Common myeloid progenitor, CD34-positive (primary cell): ENCODE measurements around the gene FOXP1.

ENCODE experiments used
- CTCF ChIA-PET: fragments of 350-600 bp; sonication (Branson Sonifier 250); formaldehyde crosslinking; loops from one replicate; lab custom pipeline; 2021; ENCODE audit warnings: antibody characterized with exemption; lab: Charles Lee
- POLR2A ChIA-PET: fragments of 350-600 bp; sonication (Branson Sonifier 250); formaldehyde crosslinking; loops from one replicate; lab custom pipeline; 2021; ENCODE audit warnings: antibody characterized with exemption; lab: Charles Lee
- DNase-seq, 3 donors: peaks; one replicate each; pipeline versions ENCODE4 v3.0.0 to v3.0.0-alpha.2; 2013
- H3K27ac ChIP-seq, 2 experiments: 1 replicate in 1 of 2; 2 replicates in 1 of 2; pipeline ENCODE4 v1.7.0; 2013; ENCODE audit warnings: inconsistent platforms in 2 of 2, low read length in 2 of 2, mild to moderate bottlenecking in 2 of 2, low read depth in 1 of 2, moderate library complexity in 1 of 2; ENCODE audit not compliant: severe bottlenecking in 2 of 2, insufficient read depth in 1 of 2, poor library complexity in 1 of 2
- H3K27me3 ChIP-seq, 5 experiments: replicated peaks in 2 of 5; 1 replicate in 3 of 5; 2 replicates in 2 of 5; pipeline versions ENCODE4 v1.6.1 to v1.7.0; 2013; ENCODE audit warnings: low read length in 4 of 5, mild to moderate bottlenecking in 2 of 5, moderate library complexity in 2 of 5, inconsistent platforms in 1 of 5; ENCODE audit not compliant: insufficient read depth in 5 of 5, control insufficient read depth in 4 of 5
- H3K36me3 ChIP-seq, 4 experiments: 1 replicate in 2 of 4; 2 replicates in 2 of 4; pipeline versions ENCODE4 v1.6.1 to v1.7.0; 2013; ENCODE audit warnings: low read length in 3 of 4, control low read depth in 1 of 4, mild to moderate bottlenecking in 1 of 4; ENCODE audit not compliant: control insufficient read depth in 4 of 4, insufficient read depth in 4 of 4
- H3K4me1 ChIP-seq, 4 experiments: 1 replicate in 3 of 4; 2 replicates in 1 of 4; pipeline versions ENCODE4 v1.6.1 to v1.7.1; 2013; ENCODE audit warnings: low read length in 3 of 4, mild to moderate bottlenecking in 3 of 4, control low read depth in 1 of 4, inconsistent platforms in 1 of 4, moderate library complexity in 1 of 4; ENCODE audit not compliant: control insufficient read depth in 4 of 4, insufficient read depth in 4 of 4; ENCODE audit errors: control extremely low read depth in 1 of 4
- H3K4me3 ChIP-seq, 7 experiments: 1 replicate in 4 of 7; 2 replicates in 3 of 7; pipeline versions ENCODE4 v1.5.1 to v1.7.0; 2013; ENCODE audit warnings: mild to moderate bottlenecking in 7 of 7, low read length in 6 of 7, moderate library complexity in 6 of 7, inconsistent platforms in 2 of 7, low read depth in 2 of 7, control low read depth in 1 of 7; ENCODE audit not compliant: insufficient read depth in 4 of 7, control insufficient read depth in 1 of 7; ENCODE audit errors: extremely low read depth in 1 of 7
- H3K9me3 ChIP-seq, 5 experiments: 1 replicate in 4 of 5; 2 replicates in 1 of 5; pipeline versions ENCODE4 v1.6.1 to v1.7.1; 2013; ENCODE audit warnings: low read length in 4 of 5, mild to moderate bottlenecking in 2 of 5, inconsistent platforms in 1 of 5, low read depth in 1 of 5, moderate library complexity in 1 of 5; ENCODE audit not compliant: control insufficient read depth in 4 of 5, insufficient read depth in 2 of 5; ENCODE audit errors: control extremely low read depth in 1 of 5
- WGBS: methylation state at CpG from one replicate; pipeline ENCODE4 v1.1.5; 2013; ENCODE audit not compliant: insufficient coverage; 5-methylcytosine and 5-hydroxymethylcytosine counted together

The FOXP1 gene

DNA sequence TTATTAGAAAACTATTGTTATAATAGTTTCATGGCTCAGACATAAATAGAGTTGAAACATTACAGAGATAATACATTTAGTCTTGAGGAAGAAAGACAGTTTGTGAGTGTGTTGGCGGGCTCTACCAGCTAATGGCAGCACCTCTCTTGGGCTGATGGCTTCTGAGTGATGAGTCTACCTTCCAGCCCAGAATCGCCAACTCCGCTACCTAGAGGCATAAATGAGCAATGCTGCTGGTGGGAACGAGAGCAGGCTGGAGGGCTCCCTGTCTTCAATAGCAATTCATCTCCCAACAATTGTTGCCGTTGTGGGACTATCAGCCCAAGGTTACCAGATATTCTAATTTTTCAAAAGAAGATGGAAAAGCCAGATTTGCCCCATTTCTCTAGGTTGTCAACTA, 388.7 kb downstream of the FOXP1 start:
- no peaks in the 10 kb centered on the region for H3K4me1 ChIP-seq
- no peaks in the 10 kb centered on the region for H3K27me3 ChIP-seq
- ChIA-PET CTCF (no interaction called here), POLR2A (no interaction called here)
- H3K9me3 ChIP-seq, result no peaks in the 10 kb centered on the region
- peaks cover 5 to 24% (median 17%) of the 10 kb centered on the region in 4 experiments for H3K36me3 ChIP-seq
- WGBS, result 100% methylated on average over 4 of the region's 5 CpGs
- no peak for DNase-seq
- H3K27ac ChIP-seq, result no peak overlapping the region
- H3K4me3 ChIP-seq, result no peak overlapping the region

- no peak for DNase-seq
- ChIA-PET CTCF (interaction anchor here (1.7 kb wide), 1 partner anchor 9 kb away, joined by 4 read pairs; no protein-coding TSS in a partner anchor), POLR2A (interaction anchor here (0.6 kb wide), 1 partner anchor 12 kb away, joined by 3 read pairs; no protein-coding TSS in a partner anchor)
- Histone ChIP-seq H3K27ac (no peak overlapping the region), H3K27me3 (no peaks in the 10 kb centered on the region), H3K4me1 (no peaks in the 10 kb centered on the region), H3K4me3 (no peak overlapping the region), H3K36me3 (peaks cover 8 to 13% (median 11%) of the 10 kb centered on the region in 4 experiments), H3K9me3 (no peaks in the 10 kb centered on the region)
- WGBS, result 93% methylated on average over 3 of the region's 4 CpGs
Measured at GRCh38 chr3:71191031-71191482, 392.5 kb downstream of the FOXP1 start.

GRCh38 chr3:71189480-71189879, 394.0 kb downstream of the FOXP1 start:
- no peak for DNase-seq
- no peaks in the 10 kb centered on the region for H3K9me3 ChIP-seq
- CTCF ChIA-PET, result interaction anchor here (1.4 to 1.7 kb wide), 2 partner anchors 17 to 32 kb away, joined by 3 read pairs; no protein-coding TSS in a partner anchor
- POLR2A ChIA-PET, result no interaction called here
- WGBS, result 100% methylated on average over 1 of the region's 1 CpG
- no peaks in the 10 kb centered on the region for H3K27me3 ChIP-seq
- H3K27ac ChIP-seq, result no peak overlapping the region
- no peaks in the 10 kb centered on the region for H3K4me1 ChIP-seq
- H3K4me3 ChIP-seq, result no peak overlapping the region
- peaks cover 5 to 10% (median 5%) of the 10 kb centered on the region in 4 experiments for H3K36me3 ChIP-seq

GRCh38 chr3:71187715-71188114, 395.8 kb downstream of the FOXP1 start:
- POLR2A ChIA-PET, result no interaction called here
- no peaks in the 10 kb centered on the region for H3K9me3 ChIP-seq
- no peak overlapping the region for H3K4me3 ChIP-seq
- H3K4me1 ChIP-seq, result no peaks in the 10 kb centered on the region
- no peak overlapping the region for H3K27ac ChIP-seq
- CTCF ChIA-PET, result interaction anchor here (1.0 kb wide), 1 partner anchor 72 kb away, joined by 3 read pairs; no protein-coding TSS in a partner anchor
- no CpG with 5 or more reads among the region's 1 CpG for WGBS
- peaks cover 5 to 10% (median 6%) of the 10 kb centered on the region in 4 experiments for H3K36me3 ChIP-seq
- H3K27me3 ChIP-seq, result no peaks in the 10 kb centered on the region
- no peak for DNase-seq

DNA sequence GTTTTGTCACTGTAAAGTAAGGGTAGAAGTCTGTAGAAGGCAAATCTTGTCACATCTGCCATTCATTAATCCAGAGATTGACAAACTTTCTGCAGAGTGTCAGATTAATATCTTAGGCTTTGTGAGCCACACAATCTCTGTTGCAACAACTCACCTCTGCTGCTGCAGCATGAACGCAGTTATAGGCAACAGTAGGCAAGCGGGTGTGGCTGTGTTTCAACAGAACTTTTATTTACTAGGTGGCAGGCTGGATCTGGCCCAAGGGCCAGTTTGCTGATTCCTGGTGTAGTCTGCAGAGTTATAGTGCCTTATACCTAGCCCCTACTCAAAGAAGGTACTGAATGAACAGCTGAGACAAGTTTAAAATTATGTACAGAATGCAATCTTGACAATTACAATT, 396.7 kb downstream of the FOXP1 start:
- Histone ChIP-seq H3K27me3 (no peaks in the 10 kb centered on the region), H3K9me3 (no peaks in the 10 kb centered on the region), H3K4me1 (no peaks in the 10 kb centered on the region), H3K36me3 (peaks cover 5 to 7% (median 6%) of the 10 kb centered on the region in 4 experiments), H3K4me3 (no peak overlapping the region), H3K27ac (no peak overlapping the region)
- ChIA-PET POLR2A (no interaction called here), CTCF (no interaction called here)
- 100% methylated on average over 2 of the region's 2 CpGs for WGBS
- no peak for DNase-seq

GRCh38 chr3:71185733-71186455, 397.6 kb downstream of the FOXP1 start:
- H3K27ac ChIP-seq, result no peak overlapping the region
- no CpG with 5 or more reads among the region's 3 CpGs for WGBS
- ChIA-PET POLR2A (interaction anchor here (0.7 kb wide), 1 partner anchor 28 kb away, joined by 3 read pairs; no protein-coding TSS in a partner anchor), CTCF (interaction anchor here (0.8 kb wide), 1 partner anchor 29 kb away, joined by 3 read pairs; no protein-coding TSS in a partner anchor)
- H3K27me3 ChIP-seq, result no peaks in the 10 kb centered on the region
- peaks cover 5 to 7% (median 6%) of the 10 kb centered on the region in 4 experiments for H3K36me3 ChIP-seq
- no peaks in the 10 kb centered on the region for H3K9me3 ChIP-seq
- DNase-seq, result peak; percentile 50 to 82 (median 78)
- H3K4me1 ChIP-seq, result peaks cover 0 to under 1% (median under 1%) of the 10 kb centered on the region in 4 experiments
- H3K4me3 ChIP-seq, result no peak overlapping the region

DNA sequence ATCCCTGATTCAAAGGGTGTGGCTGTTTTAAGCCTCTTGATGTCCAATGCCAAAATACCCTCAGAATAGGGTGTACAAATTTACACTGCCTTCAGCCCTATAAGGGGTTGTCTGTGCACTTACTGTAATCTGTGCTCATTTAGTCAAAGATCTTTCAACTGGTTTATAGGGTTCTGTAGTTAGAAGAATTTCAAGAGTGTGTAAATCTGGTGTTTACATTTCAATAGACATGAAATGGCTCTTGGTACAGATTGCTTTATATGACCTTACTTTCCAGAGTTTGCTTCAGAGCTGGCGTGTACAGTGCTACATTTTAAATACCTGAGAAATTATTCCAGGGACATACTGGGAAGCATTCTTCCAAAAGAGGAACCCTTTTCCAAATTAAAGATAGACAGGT, 399.3 kb downstream of the FOXP1 start:
- no peak overlapping the region for H3K4me3 ChIP-seq
- ChIA-PET POLR2A (no interaction called here), CTCF (no interaction called here)
- H3K36me3 ChIP-seq, result peaks cover 5 to 11% (median 7%) of the 10 kb centered on the region in 4 experiments
- no peaks in the 10 kb centered on the region for H3K27me3 ChIP-seq
- H3K9me3 ChIP-seq, result no peaks in the 10 kb centered on the region
- WGBS, result no CpG with 5 or more reads among the region's 1 CpG
- no peak overlapping the region for H3K27ac ChIP-seq
- H3K4me1 ChIP-seq, result peaks cover 0 to 8% (median 2%) of the 10 kb centered on the region in 4 experiments
- no peak for DNase-seq
